ENCODE results near the gene LRP1-AS. TPM values are rescaled to one million over a fixed set of nuclear protein-coding genes. Genes with fewer than 3 reads are reported as not detected.

The LRP1-AS gene
- polyA plus RNA-seq, 2 of the 4 experiments (the other 2 are of a cell fraction), result not detected

DNA sequence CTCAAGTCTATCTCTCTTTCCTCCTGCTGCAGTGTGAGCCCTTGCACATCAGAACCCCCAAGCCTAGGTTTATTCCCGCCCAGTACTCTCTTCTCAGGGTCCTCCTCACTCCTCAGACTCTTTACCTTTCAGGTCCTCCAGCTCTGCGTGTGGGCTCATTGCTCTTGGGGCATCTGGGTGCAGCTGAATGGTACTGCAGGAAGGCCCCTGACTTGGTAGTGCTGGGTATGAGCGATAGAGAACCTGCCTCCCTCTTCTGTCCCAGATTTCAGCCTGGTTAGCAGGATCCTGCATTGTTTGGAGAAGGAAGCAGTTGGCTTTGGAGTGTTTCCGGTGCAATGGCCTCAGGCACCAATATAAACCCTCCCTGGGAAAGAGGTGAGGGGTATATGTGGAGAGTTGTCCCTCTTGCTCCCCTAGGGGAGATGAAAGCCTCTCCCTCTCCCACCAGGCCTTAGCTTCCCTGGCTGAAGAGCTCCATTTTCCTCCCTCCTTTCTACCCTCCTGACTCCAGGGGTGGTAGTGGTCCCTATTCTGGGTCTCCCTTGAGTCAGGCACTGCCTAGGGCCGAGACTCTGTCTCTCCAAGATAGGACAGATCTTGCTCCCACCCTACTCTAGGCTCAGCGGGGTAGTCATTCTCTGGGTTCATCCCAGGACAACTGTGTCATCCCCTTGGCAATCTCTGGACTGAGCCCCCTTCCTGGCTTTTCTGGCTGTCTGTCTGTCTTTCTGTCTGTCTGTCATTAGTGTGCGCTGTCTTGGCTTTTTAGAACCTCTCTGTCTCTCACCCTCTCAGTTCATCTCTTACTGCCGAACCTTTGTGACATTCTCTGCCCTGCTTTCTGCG lies 15.3 kb downstream of the LRP1-AS start:
- Histone ChIP-seq H3K4me3 (no peak overlapping the region), H3K4me1 (peaks cover 38% of the 10 kb centered on the region; the same call in 2 of the 3 replicates), H3K4me2 (no peak overlapping the region), H3K9me3 (no peaks in the 10 kb centered on the region), H3K27ac (peak overlapping the region in 1 of 2 experiments; percentile 57; a peak in 3 of 6 replicates)
- ChIA-PET POLR2A (no interaction called here), CTCF (interaction anchor here (0.6 to 20.0 kb wide), 8 partner anchors 9 to 129 kb away, joined by 3 to 1152 read pairs (median 5); partner anchors contain the start of gene STAT6)
- TF ChIP-seq, protein P1, sequence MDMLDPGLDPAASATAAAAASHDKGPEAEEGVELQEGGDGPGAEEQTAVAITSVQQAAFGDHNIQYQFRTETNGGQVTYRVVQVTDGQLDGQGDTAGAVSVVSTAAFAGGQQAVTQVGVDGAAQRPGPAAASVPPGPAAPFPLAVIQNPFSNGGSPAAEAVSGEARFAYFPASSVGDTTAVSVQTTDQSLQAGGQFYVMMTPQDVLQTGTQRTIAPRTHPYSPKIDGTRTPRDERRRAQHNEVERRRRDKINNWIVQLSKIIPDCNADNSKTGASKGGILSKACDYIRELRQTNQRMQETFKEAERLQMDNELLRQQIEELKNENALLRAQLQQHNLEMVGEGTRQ (IDR thresholded peaks at IDR 0.05), result no peak
- TF ChIP-seq CHD2 (IDR thresholded peaks at IDR 0.05; ENCODE audit: low read length, partially characterized antibody) (no peak), CTCF (IDR thresholded peaks at IDR 0.05) (no peak), NFE2L2 (conservative IDR thresholded peaks at IDR 0.05; ENCODE audit: low read length) (no peak), MAZ (IDR thresholded peaks at IDR 0.05; ENCODE audit: borderline replicate concordance, low read depth, low read length) (no peak), CBX8 (IDR thresholded peaks at IDR 0.05) (no peak), HOXB13 (CRISPR knock-in tag; IDR thresholded peaks at IDR 0.05; ENCODE audit: low read depth) (no peak)
- no peak for FAIRE-seq
- no peak for ATAC-seq
- DNase-seq (ENCODE audit: low read depth in 1 of 2, low spot score in 1 of 2), result no peak
- WGBS (ENCODE audit: missing lambda C conversion rate), result 82% methylated on average over 9 of the region's 9 CpGs

DNA sequence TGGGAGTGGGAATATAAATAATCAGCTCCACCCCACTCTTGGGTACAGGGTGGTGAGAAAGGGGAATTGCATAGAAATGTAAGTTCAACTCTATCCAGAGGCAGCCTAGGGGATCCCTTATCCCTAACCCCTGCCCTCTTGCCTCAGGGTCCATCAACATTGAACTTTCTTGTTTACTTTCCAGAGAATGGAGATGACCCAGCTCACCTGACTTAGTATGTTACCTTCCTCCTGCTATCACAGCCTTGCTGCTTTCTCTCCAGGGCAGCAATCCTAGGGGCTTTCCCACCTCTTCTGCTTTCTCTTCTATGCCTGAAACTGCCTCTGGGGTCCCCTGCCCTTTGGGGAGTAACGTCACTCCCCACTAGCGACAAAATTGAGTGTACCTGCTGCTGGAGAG lies 16.5 kb downstream of the LRP1-AS start:
- peaks cover 43% of the 10 kb centered on the region; the same call in 2 of the 3 replicates for H3K4me1 ChIP-seq
- CTCF ChIA-PET, result interaction anchor here (0.7 to 20.0 kb wide), 11 partner anchors 9 to 108 kb away, joined by 3 to 1152 read pairs (median 4); partner anchors contain the start of gene STAT6
- no peak overlapping the region for H3K4me2 ChIP-seq
- POLR2A ChIA-PET, result no interaction called here
- no peak overlapping the region for H3K27ac ChIP-seq
- no peak for FAIRE-seq
- 96% methylated on average over 2 of the region's 2 CpGs for WGBS (ENCODE audit: missing lambda C conversion rate)
- ATAC-seq, result no peak
- TF ChIP-seq SMC3 (IDR thresholded peaks at IDR 0.05) (no peak), CBX8 (IDR thresholded peaks at IDR 0.05) (no peak), EHF (CRISPR knock-in tag; IDR thresholded peaks at IDR 0.05) (no peak), BCL3 (IDR thresholded peaks at IDR 0.05) (no peak), SREBF2 (IDR thresholded peaks at IDR 0.05) (no peak), NR3C1 (IDR thresholded peaks at IDR 0.05) (no peak), MAFK (IDR thresholded peaks at IDR 0.05; ENCODE audit: partially characterized antibody) (no peak), EHMT2 (IDR thresholded peaks at IDR 0.05; ENCODE audit: low read depth) (no peak), ATOH8 (CRISPR knock-in tag; IDR thresholded peaks at IDR 0.05; ENCODE audit: low read depth) (no peak), NPAS2 (CRISPR knock-in tag; IDR thresholded peaks at IDR 0.05; ENCODE audit: borderline replicate concordance) (no peak), HOXA7 (CRISPR knock-in tag; IDR thresholded peaks at IDR 0.05) (no peak), RFX5 (IDR thresholded peaks at IDR 0.05) (no peak), PHF8 (IDR thresholded peaks at IDR 0.05; ENCODE audit: borderline replicate concordance, low read depth) (no peak)
- TF ChIP-seq, protein P2, sequence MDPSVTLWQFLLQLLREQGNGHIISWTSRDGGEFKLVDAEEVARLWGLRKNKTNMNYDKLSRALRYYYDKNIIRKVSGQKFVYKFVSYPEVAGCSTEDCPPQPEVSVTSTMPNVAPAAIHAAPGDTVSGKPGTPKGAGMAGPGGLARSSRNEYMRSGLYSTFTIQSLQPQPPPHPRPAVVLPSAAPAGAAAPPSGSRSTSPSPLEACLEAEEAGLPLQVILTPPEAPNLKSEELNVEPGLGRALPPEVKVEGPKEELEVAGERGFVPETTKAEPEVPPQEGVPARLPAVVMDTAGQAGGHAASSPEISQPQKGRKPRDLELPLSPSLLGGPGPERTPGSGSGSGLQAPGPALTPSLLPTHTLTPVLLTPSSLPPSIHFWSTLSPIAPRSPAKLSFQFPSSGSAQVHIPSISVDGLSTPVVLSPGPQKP (IDR thresholded peaks at IDR 0.05; ENCODE audit: low read depth, low read length), result no peak
- no peak overlapping the region for H3K4me3 ChIP-seq
- no peak for DNase-seq (ENCODE audit: low read depth in 1 of 2, low spot score in 1 of 2)
- H3K9me3 ChIP-seq, result no peaks in the 10 kb centered on the region
